Thoracic aorta endothelial cell (primary cell): Measurements from ENCODE around the gene RNF126. TPM values are rescaled to one million over a fixed set of nuclear protein-coding genes. Genes with fewer than 3 reads are reported as not detected.

Source experiments
- total RNA-seq: library from RNA; depleted of rRNA; stranded (reverse); fragments of >200 nt; gene quantifications from 2 replicates; pipeline ENCODE4 v1.2.3, GENCODE V29; 2012

RNF126 gene
- 43.8 and 46.2 TPM in 2 replicates for total RNA-seq

GRCh38 chr19:662962-663681 is at the start of gene RNF126:
RNF126 (minus strand) TSS chr19:663214; CDS start chr19:663121, 93 bp downstream.

GRCh38 chr19:708154-709143 is 45.4 kb upstream of the RNF126 start, which contains the start of gene PALM:
PALM (plus strand) TSS chr19:708935; CDS start chr19:709147, 212 bp downstream.

GRCh38 chr19:695352-695949 is 32.4 kb upstream of the RNF126 start, which contains the start of gene PRSS57:
PRSS57 (minus strand) TSS chr19:695452; CDS start chr19:695430, 22 bp downstream.

GRCh38 chr19:676339-677105 is 13.5 kb upstream of the RNF126 start, which contains the start of gene FSTL3:
FSTL3 (plus strand) TSS chr19:676392; CDS start chr19:676424, 32 bp downstream.

GRCh38 chr19:639253-640160 is 23.5 kb downstream of the RNF126 start, which contains the start of gene FGF22:
FGF22 (plus strand) TSS chr19:639879; CDS start chr19:639926, 47 bp downstream.

GRCh38 chr19:633068-633785 is 29.8 kb downstream of the RNF126 start, which contains the start of gene POLRMT:
POLRMT (minus strand) TSS chr19:633537; CDS start chr19:633512, 25 bp downstream.

Other genes with a start within 250 kb of the RNF126 start
- 1.7 and 2.0 TPM in 2 replicates for gene SHC2, start 202.2 kb downstream of the RNF126 start, total RNA-seq
- 0.07 and 0.13 TPM in 2 replicates for gene MADCAM1, start 166.7 kb downstream of the RNF126 start, total RNA-seq
- gene TPGS1, start 155.7 kb downstream of the RNF126 start, total RNA-seq, result 21.2 and 29.1 TPM in 2 replicates
- gene CDC34, start 131.5 kb downstream of the RNF126 start, total RNA-seq, result 68.5 and 69.9 TPM in 2 replicates
- gene GZMM, start 119.2 kb downstream of the RNF126 start, total RNA-seq, result not detected in 2 replicates
- gene BSG, start 90.6 kb downstream of the RNF126 start, total RNA-seq, result 251 and 322 TPM in 2 replicates
- gene HCN2, start 73.3 kb downstream of the RNF126 start, total RNA-seq, result 0.36 and 0.40 TPM in 2 replicates
- gene POLRMT, start 29.7 kb downstream of the RNF126 start, total RNA-seq, result 33.2 and 37.4 TPM in 2 replicates
- not detected in 2 replicates for gene FGF22, start 23.3 kb downstream of the RNF126 start, total RNA-seq
- 9.3 and 21.8 TPM in 2 replicates for gene FSTL3, start 13.2 kb upstream of the RNF126 start, total RNA-seq
- not detected in 2 replicates for gene PRSS57, start 32.2 kb upstream of the RNF126 start, total RNA-seq
- gene PALM, start 45.7 kb upstream of the RNF126 start, total RNA-seq, result 6.5 and 9.8 TPM in 2 replicates
- gene MISP, start 87.9 kb upstream of the RNF126 start, total RNA-seq, result 0.13 TPM in 1 of 2 replicates, not detected in the other
- 200 and 249 TPM in 2 replicates for gene PTBP1, start 134.2 kb upstream of the RNF126 start, total RNA-seq
- gene PLPPR3, start 158.7 kb upstream of the RNF126 start, total RNA-seq, result 0.07 and 0.40 TPM in 2 replicates
- gene AZU1, start 164.6 kb upstream of the RNF126 start, total RNA-seq, result not detected in 2 replicates
- not detected in 2 replicates for gene PRTN3, start 177.8 kb upstream of the RNF126 start, total RNA-seq
- gene ELANE, start 189.1 kb upstream of the RNF126 start, total RNA-seq, result not detected in 2 replicates
- 1.1 and 2.3 TPM in 2 replicates for gene CFD, start 196.4 kb upstream of the RNF126 start, total RNA-seq
- 25.5 and 29.4 TPM in 2 replicates for gene MED16, start 230.0 kb upstream of the RNF126 start, total RNA-seq
- gene RNU6-9, start 230.3 kb upstream of the RNF126 start, total RNA-seq, result not detected in 2 replicates